Measurements from ENCODE around the gene TOR2A. TPM values are rescaled to one million over a fixed set of nuclear protein-coding genes. Genes with fewer than 3 reads are reported as not detected.

The TOR2A gene
- total RNA-seq, 4 donors from 2014 or later: 8.9 to 23.1 (median 14.2) TPM

GRCh38 chr9:127712371-127712770 lies 22.7 kb downstream of the TOR2A start:
- DNase-seq: no peak
- no peak for TF ChIP-seq POLR2A (IDR thresholded peaks at IDR 0.05)
- no peak for TF ChIP-seq CTCF (IDR thresholded peaks at IDR 0.05)
- Histone ChIP-seq H3K36me3 (no peaks in the 10 kb centered on the region), H3K9me3 (no peaks in the 10 kb centered on the region), H3K27ac (no peak overlapping the region), H3K4me3 (replicated peaks in 1 of 3) (no peak overlapping the region), H3K4me1 (peaks cover 18 to 29% of the 10 kb centered on the region in 2 donors), H3K27me3 (no peaks in the 10 kb centered on the region)
- intact Hi-C loops (cut with DNase I): no loop called here
- 93 to 94% methylated on average over 9 to 11 of the region's 11 CpGs for WGBS, 2 donors

GRCh38 chr9:127711831-127712274 lies 23.2 kb downstream of the TOR2A start:
- no peak for DNase-seq
- no peaks in the 10 kb centered on the region for H3K36me3 ChIP-seq
- no peak overlapping the region for H3K27ac ChIP-seq
- TF ChIP-seq POLR2A (IDR thresholded peaks at IDR 0.05) (no peak), CTCF (IDR thresholded peaks at IDR 0.05) (no peak)
- WGBS, 2 donors: 87% methylated on average over 9 of the region's 11 CpGs
- H3K4me1 ChIP-seq: peaks cover 18 to 23% of the 10 kb centered on the region in 2 donors
- no peaks in the 10 kb centered on the region for H3K9me3 ChIP-seq
- intact Hi-C loops (cut with DNase I): no loop called here
- H3K4me3 ChIP-seq (replicated peaks in 1 of 3): no peak overlapping the region
- H3K27me3 ChIP-seq: no peaks in the 10 kb centered on the region

- Histone ChIP-seq H3K36me3 (no peaks in the 10 kb centered on the region), H3K27me3 (no peaks in the 10 kb centered on the region), H3K27ac (no peak overlapping the region), H3K9me3 (no peaks in the 10 kb centered on the region), H3K4me1 (peaks cover 17 to 18% of the 10 kb centered on the region in 2 donors), H3K4me3 (replicated peaks in 1 of 3) (no peak overlapping the region)
- TF ChIP-seq CTCF (IDR thresholded peaks at IDR 0.05) (no peak), POLR2A (IDR thresholded peaks at IDR 0.05) (no peak)
- intact Hi-C loops (cut with DNase I): no loop called here
- 81 to 89% methylated on average over 9 of the region's 9 CpGs for WGBS, 2 donors
- no peak for DNase-seq
Measured at GRCh38 chr9:127711226-127711701, 23.8 kb downstream of the TOR2A start.

- H3K9me3 ChIP-seq: no peaks in the 10 kb centered on the region
- no peaks in the 10 kb centered on the region for H3K36me3 ChIP-seq
- no peak overlapping the region for H3K4me3 ChIP-seq (replicated peaks in 1 of 3)
- no peak for DNase-seq
- TF ChIP-seq POLR2A (IDR thresholded peaks at IDR 0.05) (no peak), CTCF (IDR thresholded peaks at IDR 0.05) (no peak)
- intact Hi-C loops (cut with DNase I): no loop called here
- H3K4me1 ChIP-seq: peaks cover 13 to 20% of the 10 kb centered on the region in 2 donors
- no peak overlapping the region for H3K27ac ChIP-seq
- no peaks in the 10 kb centered on the region for H3K27me3 ChIP-seq
- 95 to 96% methylated on average over 9 to 10 of the region's 10 CpGs for WGBS, 2 donors
Measured at GRCh38 chr9:127710204-127710783, 24.8 kb downstream of the TOR2A start.

GRCh38 chr9:127708952-127709587 lies 26.0 kb downstream of the TOR2A start:
- Histone ChIP-seq H3K4me3 (replicated peaks in 1 of 3) (no peak overlapping the region), H3K27me3 (no peaks in the 10 kb centered on the region), H3K36me3 (no peaks in the 10 kb centered on the region), H3K27ac (no peak overlapping the region), H3K4me1 (peaks cover under 1 to 12% of the 10 kb centered on the region in 2 donors), H3K9me3 (no peaks in the 10 kb centered on the region)
- WGBS, 2 donors: 96 to 97% methylated on average over 8 of the region's 8 CpGs
- TF ChIP-seq CTCF (IDR thresholded peaks at IDR 0.05): no peak
- TF ChIP-seq POLR2A (IDR thresholded peaks at IDR 0.05): no peak
- DNase-seq: no peak
- intact Hi-C loops (cut with DNase I): no loop called here

Measured in thyroid gland (tissue), 4 donors.